HCT116 (cell line): ENCODE measurements around the gene MMP23B. TPM values are rescaled to one million over a fixed set of nuclear protein-coding genes. Genes with fewer than 3 reads are reported as not detected.

ENCODE experiments used
- ATAC-seq: fragments of 200-7000 bp; cut with Tn5 transposase; 2 replicates; pipeline ENCODE4 v1.9.1; 2020; ENCODE audit warnings: mild to moderate bottlenecking, moderate library complexity
- BruUV-seq: library from RNA; stranded (reverse); fragments of 400-500 nt; replicated peaks from 2 replicates; lab custom pipeline; 2021; lab: Mats Ljungman, UMichigan
- CTCF ChIA-PET: fragments of 300-600 bp; sonication (Branson Sonifier 250); formaldehyde crosslinking; loops from one replicate; lab custom pipeline; 2021; ENCODE audit warnings: antibody characterized with exemption; lab: Charles Lee
- POLR2A ChIA-PET: fragments of 300-600, 350-600 bp; sonication (Branson Sonifier 250); formaldehyde crosslinking; loops from one replicate; lab custom pipeline; 2021; ENCODE audit warnings: antibody characterized with exemption; lab: Charles Lee
- RAD21 ChIA-PET, 2 experiments: fragments of 300-600 bp; sonication (Branson Sonifier 250); formaldehyde crosslinking; loops; one replicate each; lab custom pipeline; 2023; ENCODE audit warnings: low total read pairs in 2 of 2; ENCODE audit not compliant: uncharacterized antibody in 2 of 2, unreplicated experiment in 2 of 2, low non-redundant PET in 1 of 2; lab: Charles Lee
- DNase-seq: peaks from one replicate; pipeline ENCODE4 v3.0.0-alpha.2; 2010; ENCODE audit warnings: low read depth, low spot score
- H2AFZ ChIP-seq: fragments of 200-600 bp; shearing (Covaris generic), sonication (generic); 2 replicates; pipeline ENCODE4 v1.6.1; 2017; ENCODE audit warnings: low read depth, mixed run types, mixed read lengths, antibody characterized with exemption, low read length; ENCODE audit not compliant: poor library complexity, severe bottlenecking
- H3K27ac ChIP-seq: 2 replicates; pipeline ENCODE4 v1.5.1; 2012; ENCODE audit warnings: low read depth, low read length
- H3K27me3 ChIP-seq: fragments of 200-600 bp; sonication (generic); 2 replicates; pipeline ENCODE4 v1.6.1; 2016; ENCODE audit warnings: mixed run types, low read length, mixed read lengths; ENCODE audit not compliant: insufficient read depth
- H3K36me3 ChIP-seq, 2 experiments: fragments of 200-500 bp in 1 of 2; fragments of 200-600 bp in 1 of 2; sonication (Bioruptor generic) in 1 of 2; sonication (generic) in 1 of 2; 2 replicates each; pipeline versions ENCODE4 v1.5.1 to v1.6.1; 2014 to 2016; ENCODE audit warnings: low read length in 2 of 2, inconsistent platforms in 1 of 2, mixed read lengths in 1 of 2, mixed run types in 1 of 2; ENCODE audit not compliant: insufficient read depth in 2 of 2, control insufficient read depth in 1 of 2
- H3K4me1 ChIP-seq, 2 experiments: fragments of 200-600 bp in 1 of 2; sonication (generic) in 1 of 2; 2 replicates each; pipeline versions ENCODE4 v1.5.1 to v1.6.1; 2012 to 2017; ENCODE audit warnings: low read length in 2 of 2, inconsistent platforms in 1 of 2, mild to moderate bottlenecking in 1 of 2, mixed read lengths in 1 of 2, mixed run types in 1 of 2, moderate library complexity in 1 of 2; ENCODE audit not compliant: insufficient read depth in 2 of 2, control insufficient read depth in 1 of 2
- H3K4me2 ChIP-seq: fragments of 200-600 bp; sonication (generic); 2 replicates; pipeline ENCODE4 v1.6.1; 2017; ENCODE audit warnings: mixed run types, low read length, mixed read lengths
- H3K4me3 ChIP-seq, 2 experiments: fragments of 200-600 bp in 1 of 2; sonication (generic) in 1 of 2; replicated peaks in 1 of 2; 2 replicates each; pipeline ENCODE4 v1.5.1; 2011 to 2016; ENCODE audit warnings: low read length in 2 of 2, control low read depth in 1 of 2, low read depth in 1 of 2, mild to moderate bottlenecking in 1 of 2, mixed read lengths in 1 of 2, mixed run types in 1 of 2
- H3K79me2 ChIP-seq: fragments of 200-600 bp; sonication (generic); 2 replicates; pipeline ENCODE4 v1.6.1; 2017; ENCODE audit warnings: mild to moderate bottlenecking, mixed run types, low read length, moderate library complexity, mixed read lengths; ENCODE audit not compliant: insufficient read depth
- H3K9ac ChIP-seq: fragments of 200-600 bp; sonication (generic); 2 replicates; pipeline ENCODE4 v1.6.1; 2016; ENCODE audit warnings: low read length, mixed read lengths
- H3K9me2 ChIP-seq: fragments of 200-600 bp; sonication (generic), shearing (Covaris generic); 2 replicates; pipeline ENCODE4 v1.6.1; 2017; ENCODE audit warnings: mixed run types, mild to moderate bottlenecking, moderate library complexity; ENCODE audit not compliant: insufficient read depth
- H3K9me3 ChIP-seq, 2 experiments: fragments of 200-500 bp in 1 of 2; fragments of 200-600 bp in 1 of 2; sonication (Bioruptor generic) in 1 of 2; sonication (generic) in 1 of 2; 2 replicates each; pipeline ENCODE4 v1.6.1; 2014 to 2017; ENCODE audit warnings: low read length in 2 of 2, mixed read lengths in 2 of 2, inconsistent platforms in 1 of 2, low read depth in 1 of 2, mild to moderate bottlenecking in 1 of 2, mixed run types in 1 of 2, moderate library complexity in 1 of 2; ENCODE audit not compliant: control insufficient read depth in 1 of 2, insufficient read depth in 1 of 2
- H4K20me1 ChIP-seq: fragments of 200-600 bp; sonication (generic), shearing (Covaris generic); 2 replicates; pipeline ENCODE4 v1.6.1; 2017; ENCODE audit warnings: mixed run types, mild to moderate bottlenecking, moderate library complexity; ENCODE audit not compliant: insufficient read depth
- CTCF ChIP-seq, 3 experiments: fragments of 200-600 bp in 1 of 3; sonication (generic) in 1 of 3; IDR thresholded peaks in 2 of 3; conservative IDR thresholded peaks in 1 of 3; 2 replicates each; pipeline ENCODE4 v1.5.1; 2012 to 2017; ENCODE audit warnings: low read depth in 2 of 3, low read length in 2 of 3, antibody characterized with exemption in 1 of 3, borderline replicate concordance in 1 of 3, control low read depth in 1 of 3, mild to moderate bottlenecking in 1 of 3, mixed read lengths in 1 of 3, mixed run types in 1 of 3, moderate library complexity in 1 of 3; ENCODE audit not compliant: insufficient read depth in 1 of 3
- SIN3A ChIP-seq: IDR thresholded peaks from 2 replicates; pipeline ENCODE4 v1.6.1; 2012; ENCODE audit warnings: low read depth
- SP1 ChIP-seq: IDR thresholded peaks from 2 replicates; pipeline ENCODE4 v1.6.1; 2012; ENCODE audit warnings: low read depth
- ZFX ChIP-seq: fragments of 450-650 bp; IDR thresholded peaks from 2 replicates; pipeline ENCODE4 v1.6.1; 2017
- intact Hi-C: fragments of 100-400 bp; cut with micrococcal nuclease; formaldehyde crosslinking; loops from 2 replicates; pipeline ENCODE4 v1.10.0; 2022
- total RNA-seq: library from RNA; stranded (reverse); gene quantifications from one replicate; pipeline ENCODE4 v1.2.1, GENCODE V29; 2021; ENCODE audit not compliant: unreplicated experiment

Gene MMP23B
- total RNA-seq, 1 experiment from 2014 or later = 8.7 TPM

GRCh38 chr1:1614954-1615255 is 17.1 kb upstream of the MMP23B start:
- TF ChIP-seq SP1 (no peak), CTCF (IDR thresholded peaks at IDR 0.05 in 2 of 3, conservative IDR thresholded peaks at IDR 0.05 in 1 of 3; ENCODE audit: borderline replicate concordance in 1 of 3, insufficient read depth in 1 of 3, low read depth in 2 of 3, low read length in 2 of 3) (no peak), ZFX (no peak), SIN3A (0 out of 2 replicates have a peak, but pooled peaks have one; percentile 29)
- CTCF ChIA-PET = interaction anchor here (1.0 kb wide), 1 partner anchor 14 kb away, joined by 6 read pairs; no protein-coding TSS in a partner anchor
- peak overlapping the region; percentile 54 for H3K27ac ChIP-seq

More at GRCh38 chr1:1614954-1615255, 17.1 kb upstream of the MMP23B start:
- DNase-seq (no peak), ATAC-seq (no peak)
- H3K9me2 ChIP-seq = no peaks in the 10 kb centered on the region
- H2AFZ ChIP-seq = no peak overlapping the region
- no peaks in the 10 kb centered on the region for H3K9me3 ChIP-seq
- H3K9ac ChIP-seq = peak overlapping the region; percentile 90
- no peaks in the 10 kb centered on the region for H3K27me3 ChIP-seq
- peaks cover 0 to 3% of the 10 kb centered on the region in 2 experiments; a peak in 1 of 4 replicates for H3K36me3 ChIP-seq
- intact Hi-C loops = loop anchor here (10.0 kb wide), 1 partner anchor 270 kb away; the partner anchor contains the start of gene DVL1
- peak overlapping the region; percentile 97 for H3K4me2 ChIP-seq
- POLR2A ChIA-PET = interaction anchor here (0.8 to 3.3 kb wide), 3 partner anchors 12 to 39 kb away, joined by 3 to 15 read pairs (median 3); no protein-coding TSS in a partner anchor
- RAD21 ChIA-PET = interaction anchor here in 1 of 2 experiments (1.1 kb wide), 1 partner anchor 14 kb away, joined by 4 read pairs; no protein-coding TSS in a partner anchor
- BruUV-seq = no TSS peak
- H3K4me3 ChIP-seq = peak overlapping the region; percentile 85 to 86
- H4K20me1 ChIP-seq = 0 out of 2 replicates have a peak, but pooled peaks cover 3% of the 10 kb centered on the region
- H3K4me1 ChIP-seq = peaks cover 11 to 26% of the 10 kb centered on the region in 2 experiments; a peak in 3 of 4 replicates
- peaks cover 9% of the 10 kb centered on the region; the same call in 1 of the 2 replicates for H3K79me2 ChIP-seq
